GM18861 (cell line): ENCODE results near the gene ANXA6.
"Not testable (repeated sequence)": the region's sequence is repeated elsewhere in the genome, so short reads cannot be mapped to it uniquely, and the experiment has no call there.

Source experiments
- ATAC-seq: cut with Tn5 transposase; IDR thresholded peaks from one replicate; pipeline ENCODE4 v1.9.1; 2021; ENCODE audit not compliant: unreplicated experiment

ANXA6 gene

DNA sequence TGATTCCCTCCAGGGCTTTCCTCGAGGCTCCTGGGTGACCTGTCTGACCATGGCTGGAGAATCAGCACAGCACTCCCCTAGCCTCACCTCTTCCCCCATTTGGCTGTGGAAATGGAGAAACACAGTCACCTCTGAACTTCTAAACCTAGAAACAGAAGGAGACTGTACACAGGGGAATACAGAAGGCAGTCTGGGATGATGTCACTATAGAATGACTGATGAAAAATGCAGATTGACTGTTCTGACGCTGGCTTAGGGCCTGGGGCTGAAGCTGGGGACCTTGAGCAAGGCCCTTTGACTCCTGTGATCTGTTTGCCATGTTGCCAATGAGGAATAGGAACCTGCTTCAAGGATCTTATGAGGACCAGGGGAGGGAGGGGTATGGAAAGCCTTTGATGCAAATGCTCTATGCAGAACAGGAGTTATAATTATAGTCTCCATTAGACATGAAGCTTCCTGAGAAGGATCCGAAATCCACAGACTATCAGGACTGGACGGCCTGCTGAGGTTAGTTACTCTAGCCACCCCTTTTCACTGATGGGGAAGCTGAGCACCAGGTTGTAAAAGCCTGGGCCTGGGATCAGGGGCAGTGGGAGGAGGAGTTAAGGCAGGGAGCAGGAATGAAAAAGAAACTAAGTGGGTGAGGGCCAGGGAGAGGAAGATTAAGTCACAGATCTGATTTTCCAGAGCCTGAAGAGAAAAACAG lies 24.4 kb upstream of the ANXA6 start:
- no peak for ATAC-seq

DNA sequence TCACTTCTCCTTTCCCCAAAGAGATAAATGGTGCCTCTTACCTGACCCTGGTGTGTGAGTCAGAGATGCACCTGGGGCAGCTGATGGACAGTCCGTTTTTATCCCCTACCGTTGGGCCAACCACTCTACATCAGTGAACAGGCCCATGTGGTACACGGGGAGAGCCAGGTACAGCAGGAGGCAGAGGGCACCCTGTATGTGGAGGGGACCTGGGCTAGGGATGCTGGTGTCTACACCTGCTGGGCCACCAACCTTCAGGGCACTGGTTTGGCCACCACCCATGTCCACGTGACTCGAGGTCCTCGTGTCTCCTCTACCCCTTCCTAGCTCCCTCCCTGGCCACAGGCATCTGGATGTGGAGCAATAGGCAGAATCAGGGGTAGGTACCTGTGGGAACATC lies 22.7 kb upstream of the ANXA6 start:
- ATAC-seq: no peak

DNA sequence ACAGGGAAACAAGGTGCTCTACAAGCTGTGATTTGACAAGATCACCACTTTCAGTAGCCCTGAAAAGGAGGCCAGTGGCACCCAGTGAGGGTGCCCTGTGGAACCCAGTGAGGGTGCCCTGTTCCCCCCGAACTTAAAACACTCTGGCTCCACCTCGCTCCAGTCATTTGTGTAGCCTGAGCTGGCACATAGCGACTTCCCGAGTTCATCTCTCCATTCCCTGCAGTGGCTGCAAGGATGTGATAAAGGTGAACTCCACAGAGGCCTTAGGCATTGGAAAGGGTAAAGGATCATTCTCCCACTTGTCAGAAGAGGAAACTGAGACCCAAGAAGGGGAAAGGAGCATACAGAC lies 21.9 kb upstream of the ANXA6 start:
- no peak for ATAC-seq

DNA sequence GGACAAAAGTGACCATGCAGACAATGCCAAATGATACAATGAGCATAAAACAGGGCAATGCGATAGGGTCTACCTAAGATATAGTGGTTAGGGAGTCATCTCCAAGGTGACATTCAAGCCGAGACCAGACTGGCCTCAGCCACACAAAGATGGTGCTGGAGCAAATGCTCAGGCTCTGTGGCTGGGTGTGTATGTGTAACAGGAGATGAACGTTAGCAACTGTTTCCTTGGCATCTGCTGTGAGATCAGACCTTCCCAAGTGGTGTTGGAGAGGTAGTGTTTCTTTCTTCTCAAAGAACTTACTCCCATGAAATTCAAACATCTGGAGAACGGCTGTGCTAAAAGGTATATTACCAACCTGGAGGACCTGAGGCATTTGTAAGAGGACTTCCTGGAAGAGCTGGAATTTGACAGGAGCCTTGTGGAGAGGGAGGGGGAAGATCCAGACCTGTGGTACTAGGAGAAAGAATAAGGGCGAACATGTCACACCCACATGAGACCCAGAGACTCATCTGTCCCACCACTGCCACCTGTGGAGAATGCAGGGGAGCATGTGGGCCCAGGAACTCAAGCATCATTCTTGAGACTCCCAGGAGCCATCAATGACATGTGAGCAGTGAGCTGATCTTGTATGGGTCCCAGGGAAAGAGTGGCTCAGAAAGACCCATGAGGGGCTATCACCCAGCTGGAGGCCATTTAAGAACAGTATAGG lies 21.4 kb upstream of the ANXA6 start:
- no peak for ATAC-seq

DNA sequence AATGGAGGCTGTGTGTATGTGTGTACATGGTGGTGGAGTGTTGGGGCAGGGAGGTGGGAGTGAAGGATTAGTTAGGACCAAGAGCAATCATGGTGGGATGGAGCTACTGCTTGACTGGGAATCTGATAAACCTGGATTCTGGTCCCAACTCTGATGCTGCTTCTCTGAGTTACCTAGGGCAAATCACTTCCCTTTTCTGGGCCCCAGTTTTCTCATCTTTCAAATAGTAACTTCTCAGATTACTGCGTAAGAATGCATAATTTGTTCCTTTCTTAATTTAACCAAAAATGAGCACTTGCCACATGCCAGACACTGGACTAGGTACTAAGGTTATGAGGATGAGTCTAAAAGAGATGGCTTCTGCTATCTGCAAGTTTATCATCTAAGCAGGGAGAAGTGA lies 20.8 kb upstream of the ANXA6 start:
- no peak for ATAC-seq

DNA sequence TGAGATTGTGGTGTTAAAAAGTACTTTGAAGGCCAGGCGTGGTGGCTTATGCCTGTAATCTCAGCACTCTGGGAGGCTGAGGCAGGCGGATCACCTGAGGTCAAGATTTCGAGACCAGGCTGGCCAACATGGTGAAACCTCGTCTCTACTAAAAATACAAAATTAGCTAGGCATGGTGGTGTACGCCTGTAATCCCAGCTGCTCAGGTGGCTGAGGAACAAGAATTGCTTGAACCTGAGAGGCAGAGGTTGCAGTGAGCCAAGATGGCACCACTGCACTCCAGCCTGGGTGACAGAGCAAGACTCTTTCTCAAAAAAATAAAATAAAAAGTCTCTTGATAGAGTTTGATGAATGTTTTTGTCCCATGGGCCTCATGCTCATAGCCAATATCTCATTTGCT lies 18.7 kb upstream of the ANXA6 start:
- ATAC-seq: not testable (repeated sequence)

DNA sequence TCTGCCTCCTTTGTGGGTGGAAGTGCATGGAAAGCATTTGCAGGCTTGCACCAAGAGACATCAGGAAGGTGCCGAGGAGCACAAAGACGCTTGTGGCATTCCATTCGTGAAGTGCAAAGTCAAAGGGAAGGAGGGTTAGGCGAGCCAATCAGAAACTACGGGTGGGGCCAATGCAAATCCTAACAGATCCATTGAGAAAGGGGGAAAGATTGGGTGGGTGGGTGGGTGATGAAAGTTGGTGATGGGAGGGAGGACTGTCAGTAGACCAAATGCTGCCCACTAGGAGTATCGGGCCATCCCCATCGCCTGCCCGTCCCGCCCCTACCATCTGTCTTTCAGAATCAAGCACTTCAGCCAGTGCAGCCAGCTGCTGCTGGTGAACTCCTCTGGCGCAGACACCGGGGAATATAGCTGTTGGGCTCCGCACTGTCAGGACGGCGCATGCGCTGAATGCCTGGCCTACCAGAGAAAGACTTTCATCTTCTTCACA lies 17.1 kb upstream of the ANXA6 start:
- ATAC-seq: no peak

DNA sequence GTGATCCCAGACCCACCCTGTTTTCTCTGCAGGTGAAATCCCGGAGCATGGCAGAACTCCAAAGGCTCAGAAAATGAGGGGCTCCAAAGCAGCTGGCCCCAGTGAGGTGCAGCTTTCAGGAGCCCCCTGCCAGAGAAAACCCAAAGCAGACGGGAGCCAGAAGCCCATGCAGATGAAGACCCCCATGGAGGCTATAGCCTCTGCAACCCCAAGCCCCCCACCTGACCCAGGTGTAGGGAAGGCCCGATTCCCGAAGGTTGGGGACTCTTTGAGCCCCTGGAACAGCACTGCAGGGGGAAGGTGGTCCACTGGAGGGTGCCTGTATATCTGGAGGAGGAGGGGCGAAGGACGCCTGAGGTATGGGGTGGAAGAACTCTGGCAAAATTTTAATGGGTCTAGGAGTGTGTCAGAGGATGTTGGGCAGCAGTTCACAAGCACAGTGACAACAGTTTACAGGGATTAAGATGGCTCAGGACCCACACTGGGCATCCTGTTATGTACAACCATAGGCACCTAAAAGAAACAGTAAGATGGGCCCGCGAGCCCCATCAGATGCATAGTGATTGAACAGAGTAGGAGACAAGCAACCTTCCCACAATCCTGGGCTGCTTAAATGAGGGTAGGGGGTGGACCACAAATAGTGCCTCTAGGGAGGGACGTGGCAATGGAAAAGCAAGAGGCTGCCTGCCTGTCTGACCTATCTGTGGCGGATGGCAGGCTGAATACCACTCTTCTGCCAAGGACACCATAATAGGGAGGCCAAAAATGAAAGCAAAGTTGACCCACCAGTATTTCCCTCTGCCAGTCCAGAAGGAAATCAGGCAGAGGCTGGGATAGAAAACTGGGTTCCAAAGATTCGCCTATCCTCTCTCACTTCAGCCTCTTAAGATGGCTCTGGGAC lies 16.4 kb upstream of the ANXA6 start:
- ATAC-seq: no peak

DNA sequence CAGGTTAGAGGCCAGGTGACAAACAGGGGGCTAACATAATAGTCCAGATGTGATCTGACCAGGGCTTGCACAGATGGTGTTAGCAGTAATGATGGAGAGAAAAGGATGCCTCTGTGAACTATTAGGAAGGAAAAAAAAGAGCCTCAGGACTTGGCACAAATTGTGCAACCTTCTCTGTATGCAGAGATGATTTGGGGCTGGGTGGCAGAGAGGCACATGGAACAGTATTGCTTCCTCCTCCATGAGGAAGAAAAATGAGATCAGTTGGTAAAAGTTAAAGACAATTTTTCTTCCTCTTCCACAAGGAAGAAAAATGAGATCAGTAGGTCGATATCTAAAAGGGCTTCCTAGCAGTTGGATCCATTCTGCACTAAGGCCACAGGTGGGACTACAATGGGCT lies 13.9 kb upstream of the ANXA6 start:
- ATAC-seq: no peak

DNA sequence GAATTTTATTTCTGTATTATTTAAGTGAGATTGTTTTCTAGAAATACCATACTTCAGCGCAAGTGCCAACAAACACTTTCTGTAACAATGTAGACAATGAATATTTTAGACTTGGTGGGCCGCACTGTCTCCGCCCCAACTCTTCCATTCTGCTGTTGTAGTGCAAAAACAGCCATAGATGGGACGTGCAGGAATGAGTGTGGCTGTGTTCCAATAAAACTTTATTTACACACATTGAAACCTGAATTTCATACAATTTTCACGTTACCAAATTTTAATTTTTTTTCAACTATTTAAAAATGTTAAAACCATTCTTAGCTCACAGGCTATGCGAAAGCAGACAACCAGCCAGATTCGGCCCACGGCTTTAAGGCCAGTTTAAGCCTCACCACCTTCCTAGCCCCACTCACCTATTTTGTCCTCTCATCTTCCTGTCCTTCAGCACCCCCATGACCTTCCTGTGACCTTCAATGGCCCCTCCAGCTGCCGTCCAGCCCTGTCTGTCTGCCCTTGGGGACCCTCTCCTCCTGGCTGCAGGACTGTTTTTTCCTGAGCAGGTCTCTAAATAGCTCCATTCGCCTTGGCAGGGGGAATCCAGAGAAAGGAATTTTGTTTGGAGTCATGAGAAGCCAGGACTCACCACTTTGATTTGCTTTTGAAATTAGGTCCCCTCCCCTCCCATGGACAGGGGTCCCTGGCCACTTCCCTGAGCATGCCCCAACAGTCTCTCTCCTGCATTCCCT lies 11.2 kb upstream of the ANXA6 start:
- ATAC-seq: no peak

DNA sequence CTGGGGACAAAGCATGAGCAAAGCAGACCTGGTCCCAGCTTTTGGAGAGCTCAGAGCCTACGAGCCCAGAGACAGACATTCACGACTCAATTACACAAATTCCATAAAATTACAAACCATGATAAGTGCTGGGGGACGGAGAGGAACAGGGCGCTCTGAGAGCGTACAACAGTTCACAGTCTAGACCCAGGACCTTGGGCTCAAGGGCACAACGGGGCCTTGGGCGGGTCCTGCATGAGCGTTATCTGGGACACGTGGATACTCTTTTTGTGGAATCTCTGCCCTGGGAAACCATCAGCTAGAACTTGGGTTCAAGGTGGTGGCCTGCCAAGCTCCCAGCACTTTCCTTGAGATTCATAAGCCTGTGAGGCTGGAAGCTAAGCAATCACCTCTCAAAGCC lies 9.4 kb upstream of the ANXA6 start:
- no peak for ATAC-seq

DNA sequence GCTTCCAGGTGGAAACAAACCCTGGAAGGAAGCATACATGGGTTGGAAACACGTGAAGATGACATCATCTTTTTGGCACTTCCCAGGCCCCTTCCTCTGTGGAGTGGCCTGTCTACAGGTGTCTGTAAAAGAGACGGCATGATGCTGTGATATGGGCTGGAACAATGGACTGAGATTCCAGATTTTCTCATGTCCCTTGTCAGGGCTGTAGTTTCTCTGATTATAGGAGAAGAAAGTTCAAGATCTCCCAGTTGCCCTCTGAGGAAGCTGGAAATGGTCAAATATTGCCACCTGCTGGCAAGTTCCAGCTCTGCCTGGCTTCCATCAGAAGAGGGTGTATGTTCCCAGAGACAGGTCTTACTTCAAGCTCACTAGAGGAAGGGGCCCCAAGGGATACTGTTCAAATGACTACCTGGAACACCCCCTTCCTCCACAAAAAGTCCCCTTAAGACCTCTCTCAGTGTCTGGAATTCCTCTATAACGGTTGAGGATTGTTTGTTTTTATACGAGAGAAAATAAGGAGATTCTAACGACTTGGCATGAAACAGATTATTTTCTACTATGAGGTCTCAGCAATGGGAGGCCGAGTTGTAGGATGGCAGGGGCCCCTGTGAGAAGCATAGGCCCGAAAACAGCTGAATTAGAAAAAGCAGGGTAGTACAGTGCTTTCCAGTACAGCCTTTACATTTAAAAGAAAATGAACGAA lies 7.3 kb upstream of the ANXA6 start:
- ATAC-seq: peak; percentile 86

DNA sequence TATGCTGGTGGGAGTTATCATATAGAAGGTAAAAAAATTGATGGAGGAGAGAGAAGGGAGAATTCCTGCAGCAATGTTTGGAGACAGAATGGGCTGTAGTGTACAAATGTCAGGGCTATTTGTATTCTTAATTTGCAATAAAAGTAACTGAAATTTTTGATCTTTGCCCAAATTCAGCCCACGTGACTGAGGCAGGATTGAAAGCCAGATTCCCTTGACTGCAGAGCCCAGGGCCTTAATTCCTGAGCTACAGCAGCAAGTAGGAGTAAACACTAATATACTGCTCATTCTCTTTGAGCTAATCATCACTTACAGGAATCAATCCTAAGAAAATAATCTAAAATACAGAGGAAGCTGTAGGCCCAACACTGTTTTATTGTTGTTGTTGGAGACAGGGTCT lies 5.2 kb upstream of the ANXA6 start:
- ATAC-seq: no peak

DNA sequence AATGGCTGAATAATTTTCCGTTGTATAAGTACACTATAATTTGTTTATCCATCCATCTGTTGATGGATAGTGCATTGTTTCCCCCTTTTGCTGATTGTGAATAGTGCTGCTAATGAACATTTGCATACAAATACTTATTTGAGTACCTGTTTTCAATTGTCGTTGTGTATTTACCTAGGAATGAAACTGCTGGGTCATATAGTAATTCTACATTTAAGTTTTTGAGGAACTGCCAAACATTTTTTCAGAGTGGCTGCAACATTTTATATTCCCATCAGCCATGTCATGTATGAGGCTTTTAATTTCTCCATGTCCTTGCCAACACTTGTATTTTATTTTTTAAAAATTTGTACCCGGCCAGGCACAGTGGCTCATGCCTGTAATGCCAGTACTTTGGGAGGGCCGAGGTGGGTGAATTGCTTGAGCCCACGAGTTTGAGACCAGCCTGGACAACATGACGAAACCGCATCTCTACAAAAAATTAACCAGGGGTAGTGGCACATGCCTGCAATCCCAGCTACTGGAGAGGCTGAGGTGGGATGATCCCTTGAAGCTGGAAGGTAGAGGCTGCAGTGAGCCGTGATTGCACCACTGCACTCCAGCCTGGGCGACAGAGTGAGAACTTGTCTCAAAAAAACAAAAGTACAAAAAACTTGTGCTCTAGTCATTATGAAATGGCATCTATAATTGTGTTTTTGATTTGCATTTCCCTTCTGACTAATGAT lies 2.2 kb upstream of the ANXA6 start:
- no peak for ATAC-seq

DNA sequence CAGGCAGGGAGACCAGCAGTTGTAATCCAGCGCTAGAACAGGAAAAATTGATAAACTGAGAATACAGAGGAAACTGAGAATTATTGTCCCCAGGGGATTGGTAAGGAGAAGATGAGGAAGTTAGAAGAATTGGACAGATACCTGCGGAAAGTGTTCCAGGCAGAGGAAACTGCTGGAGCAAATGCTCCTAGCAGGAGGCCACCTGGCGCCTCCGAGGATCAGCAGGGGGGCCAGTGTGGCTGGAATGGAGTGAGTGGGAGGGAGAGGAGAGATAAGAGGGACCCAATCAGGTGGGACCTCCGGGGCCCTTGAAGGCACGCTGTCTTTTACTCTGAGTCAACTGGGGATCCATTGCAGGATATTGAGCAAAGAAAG lies 695 bp upstream of the ANXA6 start:
- ATAC-seq: no peak

DNA sequence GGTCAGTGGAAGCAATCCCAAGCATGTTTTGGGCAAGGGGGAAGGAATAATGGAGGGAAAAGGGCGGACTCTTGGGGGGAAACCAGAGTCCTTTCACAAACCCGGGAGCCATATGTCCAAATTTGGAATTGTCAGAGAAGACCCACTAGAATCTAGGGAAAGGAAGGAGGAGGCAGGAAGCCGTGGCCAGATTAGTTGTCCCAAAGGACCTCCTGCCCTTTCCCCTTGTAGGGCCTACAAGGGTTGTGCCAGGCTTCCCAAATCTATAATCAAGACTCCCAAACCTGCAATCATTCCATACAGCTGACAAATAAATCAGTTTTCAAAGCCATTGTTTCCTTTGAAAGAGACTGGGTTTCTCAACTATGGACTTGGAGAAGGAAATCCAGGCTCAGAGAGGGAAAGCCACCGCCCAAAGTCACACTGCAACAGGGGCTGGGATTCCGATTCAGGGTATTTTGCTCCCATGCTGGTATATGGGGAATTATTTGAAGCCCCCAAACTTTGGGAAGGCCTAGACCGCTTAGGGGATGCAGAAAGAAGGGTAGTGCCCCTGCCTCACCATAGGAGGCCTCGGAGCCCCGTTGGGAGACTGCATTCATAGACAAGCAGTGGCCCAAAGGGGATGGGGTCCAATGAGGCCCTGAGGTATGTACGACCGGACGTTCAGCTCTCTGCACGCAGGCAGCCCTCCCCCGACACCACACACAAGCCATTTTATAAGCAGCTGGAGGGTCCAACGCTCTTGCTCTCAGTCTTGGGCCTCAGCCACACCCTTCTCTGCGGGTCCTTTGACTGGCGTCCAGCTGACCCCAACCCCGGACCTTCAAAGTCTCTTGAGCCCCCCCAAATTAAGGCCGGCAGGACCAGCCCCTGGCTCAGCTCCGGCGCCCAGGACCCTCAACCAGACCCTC lies 815 bp downstream of the ANXA6 start:
- ATAC-seq: no peak

DNA sequence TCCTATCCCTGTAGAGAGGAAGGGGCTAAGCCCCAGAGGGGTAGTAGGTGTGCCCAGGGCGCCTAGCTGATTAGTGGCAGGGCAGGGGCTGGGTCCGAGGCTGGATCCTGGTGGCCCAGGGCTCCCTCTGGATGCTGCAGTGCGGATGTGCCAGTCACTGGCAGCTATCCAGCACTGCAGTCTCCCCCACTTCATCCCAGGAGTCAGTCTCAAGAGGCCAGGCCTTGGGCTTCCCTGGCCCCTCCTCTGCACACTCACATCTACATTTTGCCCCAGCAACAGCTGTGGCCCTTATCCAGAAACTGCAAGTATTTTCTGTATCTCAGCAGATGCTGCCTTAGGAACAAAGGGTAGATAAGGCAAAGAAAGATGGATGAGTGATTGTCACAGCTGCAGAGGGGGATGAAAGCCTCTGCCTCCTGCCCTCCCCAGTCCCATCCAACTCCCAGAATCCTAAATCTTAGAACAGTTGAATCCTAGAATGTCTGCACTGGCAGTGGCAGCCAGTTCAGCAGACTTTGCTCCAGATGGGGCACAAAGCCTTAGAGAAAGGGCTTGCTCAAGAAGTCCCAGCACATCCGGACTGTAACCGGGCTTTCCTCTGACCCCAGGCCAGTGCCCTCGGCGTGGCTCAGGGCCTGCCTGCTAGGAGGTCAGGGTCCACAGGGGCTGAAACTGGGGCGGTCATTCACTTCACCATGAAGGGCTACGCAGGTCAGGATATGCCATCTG lies 1.6 kb downstream of the ANXA6 start:
- no peak for ATAC-seq
